Esophagus muscularis mucosa (tissue), 3 donors: ENCODE results near the gene SASH1.

ENCODE experiments used
- POLR2AphosphoS5 ChIP-seq, 2 donors: sonication (generic); formaldehyde crosslinking; IDR thresholded peaks; one replicate each; pipeline ENCODE4 v1.6.1; 2017; ENCODE audit warnings: antibody characterized with exemption in 2 of 2
- TF ChIP-seq, protein P1 (sequence below), 3 experiments: fragments of 200-600 bp in 2 of 3; fragments of 450-650 bp in 1 of 3; sonication (generic) in 2 of 3; IDR thresholded peaks; one replicate each; pipeline ENCODE4 v1.5.1; 2017 to 2019; ENCODE audit warnings: antibody characterized with exemption in 3 of 3, mild to moderate bottlenecking in 2 of 3, moderate library complexity in 1 of 3

DNA sequence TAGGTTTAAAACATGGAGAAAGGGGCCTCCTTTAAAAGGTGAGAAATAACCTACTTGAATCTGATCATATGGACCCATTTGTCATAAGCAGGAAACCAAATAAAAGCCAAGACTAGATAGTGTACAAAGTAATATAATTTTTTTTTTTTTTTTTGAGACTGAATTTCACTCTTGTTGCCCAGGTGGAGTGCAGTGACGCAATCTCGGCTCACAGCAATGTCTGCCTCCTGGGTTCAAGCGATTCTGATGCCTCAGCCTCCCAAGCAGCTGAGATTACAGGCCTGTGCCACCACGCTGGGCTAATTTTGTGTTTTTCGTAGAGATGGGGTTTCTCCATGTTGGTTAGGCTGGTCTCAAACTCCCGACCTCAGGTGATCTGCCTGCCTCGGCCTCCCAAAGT is 89.2 kb downstream of the SASH1 start:
- TF ChIP-seq, protein P1, sequence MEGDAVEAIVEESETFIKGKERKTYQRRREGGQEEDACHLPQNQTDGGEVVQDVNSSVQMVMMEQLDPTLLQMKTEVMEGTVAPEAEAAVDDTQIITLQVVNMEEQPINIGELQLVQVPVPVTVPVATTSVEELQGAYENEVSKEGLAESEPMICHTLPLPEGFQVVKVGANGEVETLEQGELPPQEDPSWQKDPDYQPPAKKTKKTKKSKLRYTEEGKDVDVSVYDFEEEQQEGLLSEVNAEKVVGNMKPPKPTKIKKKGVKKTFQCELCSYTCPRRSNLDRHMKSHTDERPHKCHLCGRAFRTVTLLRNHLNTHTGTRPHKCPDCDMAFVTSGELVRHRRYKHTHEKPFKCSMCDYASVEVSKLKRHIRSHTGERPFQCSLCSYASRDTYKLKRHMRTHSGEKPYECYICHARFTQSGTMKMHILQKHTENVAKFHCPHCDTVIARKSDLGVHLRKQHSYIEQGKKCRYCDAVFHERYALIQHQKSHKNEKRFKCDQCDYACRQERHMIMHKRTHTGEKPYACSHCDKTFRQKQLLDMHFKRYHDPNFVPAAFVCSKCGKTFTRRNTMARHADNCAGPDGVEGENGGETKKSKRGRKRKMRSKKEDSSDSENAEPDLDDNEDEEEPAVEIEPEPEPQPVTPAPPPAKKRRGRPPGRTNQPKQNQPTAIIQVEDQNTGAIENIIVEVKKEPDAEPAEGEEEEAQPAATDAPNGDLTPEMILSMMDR (IDR thresholded peaks at IDR 0.05), result no peak
- no peak for TF ChIP-seq POLR2AphosphoS5 (IDR thresholded peaks at IDR 0.05)
